ENCODE data around the gene GFI1B. TPM values are rescaled to one million over a fixed set of nuclear protein-coding genes. Genes with fewer than 3 reads are reported as not detected.

Gene GFI1B
- total RNA-seq, result 0.27 TPM
- long read RNA-seq, result 0 reads

- Histone ChIP-seq H3K27ac (replicated peaks) (no peak within 1 kb of the TSS), H3K9me3 (replicated peaks) (no peaks in the 10 kb centered on the region), H3K36me3 (no peaks in the 10 kb centered on the region), H3K27me3 (ENCODE audit: low read depth) (peaks cover 94% of the 10 kb centered on the region), H3K4me1 (peaks cover 4% of the 10 kb centered on the region), H3K4me3 (no peak within 1 kb of the TSS)
- intact Hi-C loops (cut with micrococcal nuclease), result no loop called here
- no peak for DNase-seq
- no peak for TF ChIP-seq CTCF (IDR thresholded peaks at IDR 0.05; ENCODE audit: borderline replicate concordance)
Observed at GRCh38 chr9:132978451-132979131, at the start of gene GFI1B. Gene GFI1B, plus strand, starts transcription at chr9:132978694. Its CDS starts 7,985 bp downstream, at chr9:132986679.

DNA sequence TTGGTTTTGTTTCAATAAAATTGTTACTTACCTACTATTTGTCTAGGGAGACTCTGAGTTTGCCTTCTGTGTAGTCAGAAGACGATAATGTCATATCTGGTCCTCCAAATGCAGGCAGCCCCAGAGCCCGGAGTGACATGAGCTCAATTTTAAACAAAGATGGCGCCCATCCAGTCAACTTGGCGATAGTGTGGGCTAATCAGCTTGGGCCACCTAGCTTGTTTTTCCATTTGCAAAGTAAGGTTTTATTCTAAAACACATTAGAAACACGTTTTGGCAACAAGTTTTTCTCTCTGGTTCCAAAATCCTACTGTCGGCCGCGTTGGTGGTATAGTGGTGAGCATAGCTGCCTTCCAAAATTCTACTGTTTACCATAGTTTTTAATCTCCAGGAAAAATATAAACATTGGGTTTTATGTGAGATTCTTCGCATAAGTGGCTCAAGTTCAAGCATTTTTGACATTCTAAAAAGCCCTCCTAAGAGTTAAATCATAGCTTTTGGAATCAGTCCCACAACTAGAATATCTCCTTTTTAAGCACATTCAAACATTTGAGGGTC lies 47.2 kb upstream of the GFI1B start:
- DNase-seq, result no peak
- H3K4me3 ChIP-seq, result no peak overlapping the region
- no peak for TF ChIP-seq CTCF (IDR thresholded peaks at IDR 0.05; ENCODE audit: borderline replicate concordance)
- peaks cover 44% of the 10 kb centered on the region for H3K36me3 ChIP-seq
- no peaks in the 10 kb centered on the region for H3K9me3 ChIP-seq (replicated peaks)
- H3K27me3 ChIP-seq (ENCODE audit: low read depth), result no peaks in the 10 kb centered on the region
- no peak overlapping the region for H3K27ac ChIP-seq (replicated peaks)
- peaks cover 11% of the 10 kb centered on the region for H3K4me1 ChIP-seq
- intact Hi-C loops (cut with micrococcal nuclease), result no loop called here

GRCh38 chr9:132935026-132935425 lies 43.5 kb upstream of the GFI1B start:
- Histone ChIP-seq H3K4me3 (no peak overlapping the region), H3K36me3 (peaks cover 8% of the 10 kb centered on the region), H3K9me3 (replicated peaks) (no peaks in the 10 kb centered on the region), H3K27ac (replicated peaks) (no peak overlapping the region), H3K4me1 (peaks cover 48% of the 10 kb centered on the region), H3K27me3 (ENCODE audit: low read depth) (no peaks in the 10 kb centered on the region)
- TF ChIP-seq CTCF (IDR thresholded peaks at IDR 0.05; ENCODE audit: borderline replicate concordance), result no peak
- no peak for DNase-seq
- intact Hi-C loops (cut with micrococcal nuclease), result no loop called here

DNA sequence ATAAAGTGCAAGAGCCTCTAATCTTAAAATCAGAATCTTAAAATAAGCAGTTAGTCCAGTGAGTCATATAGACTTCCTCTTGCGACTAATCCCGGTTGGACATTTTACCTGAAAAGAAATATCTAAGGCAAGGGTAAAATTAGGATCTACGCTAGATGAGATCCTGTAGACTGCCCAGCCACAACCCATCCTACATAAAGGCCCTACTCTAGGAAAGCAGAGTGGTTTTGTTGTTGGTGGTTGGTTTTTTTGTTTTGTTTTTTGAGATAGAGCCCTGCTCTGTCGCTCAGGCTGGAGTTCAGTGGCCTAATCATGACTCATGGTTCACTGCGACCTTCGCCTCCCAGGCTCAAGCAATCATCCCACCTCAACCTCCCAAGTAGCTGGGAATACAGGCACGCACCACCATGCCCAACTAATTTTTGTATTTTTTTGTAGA lies 41.0 kb upstream of the GFI1B start:
- no peaks in the 10 kb centered on the region for H3K9me3 ChIP-seq (replicated peaks)
- peaks cover 6% of the 10 kb centered on the region for H3K36me3 ChIP-seq
- H3K27ac ChIP-seq (replicated peaks), result no peak overlapping the region
- no peaks in the 10 kb centered on the region for H3K27me3 ChIP-seq (ENCODE audit: low read depth)
- TF ChIP-seq CTCF (IDR thresholded peaks at IDR 0.05; ENCODE audit: borderline replicate concordance), result no peak
- intact Hi-C loops (cut with micrococcal nuclease), result no loop called here
- H3K4me3 ChIP-seq, result no peak overlapping the region
- DNase-seq, result no peak
- peaks cover 73% of the 10 kb centered on the region for H3K4me1 ChIP-seq

DNA sequence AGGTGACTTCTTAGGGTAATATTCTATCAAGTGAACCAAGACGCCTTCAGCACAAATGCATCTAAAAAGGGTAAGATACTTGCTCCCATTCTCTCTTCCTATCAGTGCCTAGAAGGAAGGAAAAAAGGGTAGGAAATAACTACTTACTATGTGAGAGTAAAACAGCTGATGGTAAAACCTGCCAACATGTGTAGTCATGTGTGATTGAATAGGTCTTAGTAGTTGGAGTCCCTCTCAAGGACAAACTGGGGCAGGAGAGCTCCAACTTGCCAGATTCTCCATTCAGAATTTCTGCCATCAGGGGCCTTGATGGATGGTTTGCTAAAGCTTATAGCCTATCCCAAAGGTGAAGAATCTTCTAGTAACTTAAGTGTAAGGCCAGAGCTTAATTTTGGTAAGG lies 39.3 kb upstream of the GFI1B start:
- intact Hi-C loops (cut with micrococcal nuclease), result no loop called here
- H3K4me1 ChIP-seq, result peaks cover 90% of the 10 kb centered on the region
- H3K27ac ChIP-seq (replicated peaks), result no peak overlapping the region

More for the DNA sequence above, 39.3 kb upstream of the GFI1B start:
- no peak for DNase-seq
- no peaks in the 10 kb centered on the region for H3K27me3 ChIP-seq (ENCODE audit: low read depth)
- H3K9me3 ChIP-seq (replicated peaks), result no peaks in the 10 kb centered on the region
- H3K4me3 ChIP-seq, result no peak overlapping the region
- no peak for TF ChIP-seq CTCF (IDR thresholded peaks at IDR 0.05; ENCODE audit: borderline replicate concordance)
- no peaks in the 10 kb centered on the region for H3K36me3 ChIP-seq
